ENCODE data around the gene DNMT1. TPM values are rescaled to one million over a fixed set of nuclear protein-coding genes. Genes with fewer than 3 reads are reported as not detected.

The DNMT1 gene
- total RNA-seq, 2 experiments from 2014 or later, result 314 to 331 TPM

- Mint-ChIP-seq H3K9me3 (no peaks in the 10 kb centered on the region), H3K27ac (no peak overlapping the region), H3K4me1 (peaks cover 58% of the 10 kb centered on the region), H3K27me3 (no peaks in the 10 kb centered on the region), H3K36me3 (ENCODE audit: low read depth) (peaks cover 53% of the 10 kb centered on the region), H3K4me3 (no peak overlapping the region)
- ChIA-PET POLR2A (interaction anchor here (1.1 to 10.1 kb wide), 4 partner anchors 10 to 79 kb away, joined by 3 to 96 read pairs (median 28); partner anchors contain the start of genes ANGPTL6, DNMT1 and PPAN), CTCF (interaction anchor here (1.0 to 9.3 kb wide), 3 partner anchors 12 to 135 kb away, joined by 3 to 72 read pairs (median 4); no protein-coding TSS in a partner anchor)
- DNase-seq, result no peak
Measured at GRCh38 chr19:10115392-10116084, 79.2 kb downstream of the DNMT1 start.

DNA sequence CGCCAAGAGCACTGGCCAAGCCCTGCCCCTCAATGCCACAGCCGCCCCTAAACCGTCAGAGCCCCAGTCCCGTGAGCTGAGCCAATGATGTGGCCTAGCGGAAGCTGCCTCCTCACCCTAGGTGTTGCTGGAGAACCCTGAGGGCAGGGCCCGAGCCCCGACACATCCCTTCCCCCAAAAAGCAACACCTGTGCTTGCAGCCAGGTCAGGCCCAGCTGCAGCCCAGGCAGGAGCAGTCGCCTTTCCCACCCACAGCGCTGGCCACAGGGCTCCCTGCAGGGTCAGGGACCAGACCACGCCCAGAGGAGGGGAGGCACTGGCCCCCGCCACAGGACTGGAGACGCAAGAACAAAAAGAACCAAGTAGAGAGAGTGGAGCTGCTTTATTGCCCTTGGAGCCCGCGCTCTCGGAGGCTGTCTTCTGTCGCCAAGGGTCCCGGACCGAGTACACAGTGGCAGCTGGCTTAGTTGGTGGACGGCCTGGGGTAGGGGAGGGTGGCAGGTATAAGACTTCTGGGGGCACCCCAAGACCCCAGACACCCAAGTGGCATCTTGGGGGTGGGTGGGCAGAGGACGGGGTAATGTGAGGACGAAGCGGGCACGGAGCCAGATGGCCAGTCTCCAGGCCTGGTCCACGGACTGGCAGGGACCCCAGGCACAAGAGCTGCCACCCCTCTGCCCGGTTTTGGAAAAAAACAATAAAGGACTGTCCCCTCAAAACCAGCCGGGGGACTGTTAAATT lies 79.9 kb downstream of the DNMT1 start:
- Mint-ChIP-seq H3K27ac (no peak overlapping the region), H3K36me3 (ENCODE audit: low read depth) (peaks cover 59% of the 10 kb centered on the region), H3K9me3 (no peaks in the 10 kb centered on the region), H3K27me3 (no peaks in the 10 kb centered on the region), H3K4me3 (no peak overlapping the region), H3K4me1 (peaks cover 61% of the 10 kb centered on the region)
- DNase-seq, result no peak
- ChIA-PET POLR2A (interaction anchor here (1.2 to 10.1 kb wide), 3 partner anchors 9 to 80 kb away, joined by 4 to 96 read pairs (median 52); partner anchors contain the start of genes ANGPTL6, DNMT1 and PPAN), CTCF (interaction anchor here (1.4 to 9.3 kb wide), 2 partner anchors 14 to 17 kb away, joined by 4 to 72 read pairs; no protein-coding TSS in a partner anchor)

GRCh38 chr19:10113964-10114650 lies 80.6 kb downstream of the DNMT1 start:
- H3K4me3 Mint-ChIP-seq, result no peak overlapping the region
- H3K36me3 Mint-ChIP-seq (ENCODE audit: low read depth), result peaks cover 63% of the 10 kb centered on the region
- H3K9me3 Mint-ChIP-seq, result no peaks in the 10 kb centered on the region
- ChIA-PET POLR2A (interaction anchor here (1.2 to 10.1 kb wide), 4 partner anchors 8 to 80 kb away, joined by 4 to 96 read pairs (median 29); partner anchors contain the start of genes ANGPTL6, DNMT1 and PPAN), CTCF (interaction anchor here (1.4 to 9.3 kb wide), 3 partner anchors 14 to 183 kb away, joined by 4 to 72 read pairs (median 23); no protein-coding TSS in a partner anchor)
- H3K27me3 Mint-ChIP-seq, result no peaks in the 10 kb centered on the region
- no peak overlapping the region for H3K27ac Mint-ChIP-seq
- DNase-seq, result no peak
- H3K4me1 Mint-ChIP-seq, result peaks cover 64% of the 10 kb centered on the region

DNA sequence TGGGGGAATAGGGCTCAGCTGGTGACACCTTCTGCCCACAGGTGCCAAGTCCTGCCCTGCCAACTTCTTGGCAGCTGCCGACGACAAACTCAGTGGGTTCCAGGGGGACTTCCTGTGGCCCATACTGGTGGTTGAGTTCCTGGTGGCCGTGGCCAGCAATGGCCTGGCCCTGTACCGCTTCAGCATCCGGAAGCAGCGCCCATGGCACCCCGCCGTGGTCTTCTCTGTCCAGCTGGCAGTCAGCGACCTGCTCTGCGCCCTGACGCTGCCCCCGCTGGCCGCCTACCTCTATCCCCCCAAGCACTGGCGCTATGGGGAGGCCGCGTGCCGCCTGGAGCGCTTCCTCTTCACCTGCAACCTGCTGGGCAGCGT lies 81.2 kb downstream of the DNMT1 start:
- H3K27ac Mint-ChIP-seq, result peak overlapping the region; percentile 95
- no peak for DNase-seq
- H3K4me3 Mint-ChIP-seq, result no peak overlapping the region
- peaks cover 60% of the 10 kb centered on the region for H3K4me1 Mint-ChIP-seq
- H3K36me3 Mint-ChIP-seq (ENCODE audit: low read depth), result peaks cover 65% of the 10 kb centered on the region
- ChIA-PET CTCF (interaction anchor here (0.5 to 9.3 kb wide), 7 partner anchors 9 to 275 kb away, joined by 3 to 72 read pairs (median 8); partner anchors contain the start of gene ANGPTL6), POLR2A (interaction anchor here (1.0 to 10.1 kb wide), 5 partner anchors 8 to 29 kb away, joined by 3 to 96 read pairs (median 6); partner anchors contain the start of genes ANGPTL6 and PPAN)
- no peaks in the 10 kb centered on the region for H3K27me3 Mint-ChIP-seq
- H3K9me3 Mint-ChIP-seq, result no peaks in the 10 kb centered on the region

- Mint-ChIP-seq H3K36me3 (ENCODE audit: low read depth) (peaks cover 69% of the 10 kb centered on the region), H3K4me3 (peak overlapping the region; percentile 70), H3K4me1 (peaks cover 64% of the 10 kb centered on the region), H3K9me3 (no peaks in the 10 kb centered on the region), H3K27ac (peak overlapping the region; percentile 95), H3K27me3 (no peaks in the 10 kb centered on the region)
- CTCF ChIA-PET, result interaction anchor here (0.5 to 9.3 kb wide), 9 partner anchors 9 to 276 kb away, joined by 3 to 72 read pairs (median 8); partner anchors contain the start of gene ANGPTL6
- DNase-seq, result peak; percentile 74
- POLR2A ChIA-PET, result interaction anchor here (1.0 to 10.1 kb wide), 5 partner anchors 8 to 30 kb away, joined by 3 to 96 read pairs (median 6); partner anchors contain the start of genes ANGPTL6 and PPAN
Measured at GRCh38 chr19:10112895-10113591, 81.7 kb downstream of the DNMT1 start.

DNA sequence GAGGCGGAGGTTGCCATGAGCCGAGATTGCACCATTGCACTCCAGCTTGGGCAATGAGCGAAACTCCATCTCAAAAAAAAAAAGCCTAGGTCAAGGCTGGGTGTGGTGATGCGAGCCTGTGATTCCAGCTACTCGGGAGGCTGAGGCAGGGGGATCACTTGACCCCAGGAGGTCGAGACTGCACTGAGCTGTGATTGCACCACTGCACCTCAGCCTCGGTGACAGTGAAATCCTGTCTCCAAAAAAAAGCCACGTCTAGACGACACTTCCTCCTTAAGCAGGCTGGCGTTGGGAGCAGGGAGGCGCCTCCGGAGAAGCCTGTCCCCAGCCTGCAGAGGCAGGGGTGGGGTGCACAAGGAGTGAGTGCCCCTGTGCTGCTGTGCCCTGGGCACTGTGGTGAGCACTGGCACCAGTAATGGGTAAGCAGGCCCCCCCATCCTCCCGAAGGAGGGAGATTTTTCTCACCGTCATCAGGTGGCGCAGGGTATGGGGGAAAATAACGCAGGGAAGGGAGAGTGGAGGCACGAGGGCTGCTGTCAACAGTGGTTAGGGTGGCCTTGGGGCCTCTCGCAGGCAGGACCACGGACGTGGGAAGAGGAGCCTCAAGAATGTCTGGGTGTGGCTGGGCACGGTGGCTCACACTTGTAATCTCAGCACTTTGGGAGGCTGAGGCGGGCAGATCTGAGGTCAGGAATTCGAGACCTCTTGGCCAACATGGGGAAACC lies 82.6 kb downstream of the DNMT1 start:
- CTCF ChIA-PET, result interaction anchor here (0.6 to 9.3 kb wide), 8 partner anchors 8 to 181 kb away, joined by 4 to 72 read pairs (median 8); partner anchors contain the start of genes ANGPTL6 and EIF3G
- DNase-seq, result peak; percentile 65
- peak overlapping the region; percentile 95 for H3K27ac Mint-ChIP-seq
- POLR2A ChIA-PET, result interaction anchor here (0.8 to 10.1 kb wide), 7 partner anchors 7 to 82 kb away, joined by 3 to 96 read pairs (median 5); partner anchors contain the start of genes ANGPTL6, DNMT1 and PPAN
- H3K9me3 Mint-ChIP-seq, result no peaks in the 10 kb centered on the region
- peaks cover 69% of the 10 kb centered on the region for H3K4me1 Mint-ChIP-seq
- H3K4me3 Mint-ChIP-seq, result peak overlapping the region; percentile 70
- H3K27me3 Mint-ChIP-seq, result no peaks in the 10 kb centered on the region
- H3K36me3 Mint-ChIP-seq (ENCODE audit: low read depth), result peaks cover 74% of the 10 kb centered on the region

DNA sequence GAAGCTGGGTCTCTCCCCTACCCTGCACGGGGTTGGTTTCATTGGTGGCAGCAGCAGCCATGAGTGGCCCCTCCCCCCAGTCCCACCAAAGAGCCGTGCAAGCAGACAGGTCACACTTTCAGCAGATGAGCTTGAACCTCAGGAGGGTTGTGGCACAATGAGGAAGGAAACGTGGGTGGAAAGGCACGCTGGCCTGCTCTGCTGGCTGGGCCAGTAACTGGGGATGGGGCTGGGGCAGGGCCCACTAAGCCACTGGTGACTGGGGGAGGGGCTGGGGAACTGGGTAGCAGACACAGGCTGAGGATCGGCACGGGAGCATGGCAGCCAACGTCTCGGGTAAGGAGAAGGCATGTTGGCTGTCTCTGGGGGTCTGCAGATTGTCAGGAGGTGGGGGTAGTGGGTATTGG lies 83.3 kb downstream of the DNMT1 start, which contains the start of gene P2RY11:
TSS of gene P2RY11 (plus strand) at position 289 of the 407 bp plus-strand sequence. CDS start at position 318, 29 bp downstream.
- peak; percentile 67 for DNase-seq
- Mint-ChIP-seq H3K4me1 (peaks cover 74% of the 10 kb centered on the region), H3K4me3 (peak within 1 kb of the TSS; percentile 70), H3K9me3 (no peaks in the 10 kb centered on the region), H3K27me3 (no peaks in the 10 kb centered on the region), H3K36me3 (ENCODE audit: low read depth) (peaks cover 72% of the 10 kb centered on the region), H3K27ac (peak within 1 kb of the TSS; percentile 95)
- CTCF ChIA-PET, result interaction anchor here (1.2 to 9.3 kb wide), 3 partner anchors 9 to 180 kb away, joined by 4 to 72 read pairs (median 23); partner anchors contain the start of gene EIF3G
- POLR2A ChIA-PET, result interaction anchor here (0.8 to 10.1 kb wide), 5 partner anchors 6 to 83 kb away, joined by 3 to 96 read pairs (median 5); partner anchors contain the start of genes ANGPTL6, DNMT1 and PPAN

- H3K4me1 Mint-ChIP-seq, result peaks cover 74% of the 10 kb centered on the region
- H3K36me3 Mint-ChIP-seq (ENCODE audit: low read depth), result peaks cover 68% of the 10 kb centered on the region
- H3K27me3 Mint-ChIP-seq, result no peaks in the 10 kb centered on the region
- peak overlapping the region; percentile 95 for H3K27ac Mint-ChIP-seq
- H3K4me3 Mint-ChIP-seq, result peak overlapping the region; percentile 70
- DNase-seq, result no peak
- no peaks in the 10 kb centered on the region for H3K9me3 Mint-ChIP-seq
- POLR2A ChIA-PET, result interaction anchor here (1.2 to 10.1 kb wide), 3 partner anchors 6 to 83 kb away, joined by 5 to 96 read pairs (median 52); partner anchors contain the start of genes ANGPTL6, DNMT1 and PPAN
- CTCF ChIA-PET, result interaction anchor here (3.6 to 9.3 kb wide), 2 partner anchors 14 to 179 kb away, joined by 23 to 72 read pairs; no protein-coding TSS in a partner anchor
Measured at GRCh38 chr19:10110972-10111317, 83.8 kb downstream of the DNMT1 start.

DNA sequence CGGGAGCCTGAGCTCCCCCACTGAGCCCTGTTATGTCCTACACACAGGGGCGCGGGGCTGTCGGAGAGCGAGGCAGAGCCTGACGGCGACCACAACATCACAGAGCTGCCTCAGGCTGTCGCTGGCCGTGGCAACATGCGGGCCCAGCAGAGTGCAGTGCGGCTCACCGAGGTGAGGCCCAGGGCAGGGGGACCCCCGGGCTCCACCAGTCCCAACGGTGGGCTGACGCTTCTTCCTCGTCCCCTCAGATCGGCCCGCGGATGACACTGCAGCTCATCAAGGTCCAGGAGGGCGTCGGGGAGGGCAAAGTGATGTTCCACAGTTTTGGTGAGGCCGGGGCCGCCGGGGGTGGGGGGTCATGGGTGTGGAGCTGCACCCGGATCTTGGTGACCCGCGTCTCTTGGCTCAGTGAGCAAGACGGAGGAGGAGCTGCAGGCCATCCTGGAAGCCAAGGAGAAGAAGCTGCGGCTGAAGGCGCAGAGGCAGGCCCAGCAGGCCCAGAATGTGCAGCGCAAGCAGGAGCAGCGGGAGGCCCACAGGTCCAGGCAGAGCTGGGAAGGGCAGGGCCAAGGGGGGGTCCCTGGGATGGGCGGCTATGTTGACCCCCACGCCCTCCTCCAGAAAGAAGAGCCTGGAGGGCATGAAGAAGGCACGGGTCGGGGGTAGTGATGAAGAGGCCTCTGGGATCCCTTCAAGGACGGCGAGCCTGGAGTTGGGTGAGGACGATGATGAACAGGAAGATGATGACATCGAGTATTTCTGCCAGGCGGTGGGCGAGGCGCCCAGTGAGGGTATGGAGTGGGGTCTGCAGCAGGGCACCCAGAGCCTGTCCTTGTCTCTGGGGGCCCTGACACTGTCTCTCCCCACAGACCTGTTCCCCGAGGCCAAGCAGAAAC lies 84.4 kb downstream of the DNMT1 start:
- Mint-ChIP-seq H3K36me3 (ENCODE audit: low read depth) (peaks cover 65% of the 10 kb centered on the region), H3K4me3 (peak overlapping the region; percentile 34)
- POLR2A ChIA-PET, result interaction anchor here (0.5 to 7.3 kb wide), 3 partner anchors 8 to 14 kb away, joined by 3 to 52 read pairs (median 5); no protein-coding TSS in a partner anchor

DNA sequence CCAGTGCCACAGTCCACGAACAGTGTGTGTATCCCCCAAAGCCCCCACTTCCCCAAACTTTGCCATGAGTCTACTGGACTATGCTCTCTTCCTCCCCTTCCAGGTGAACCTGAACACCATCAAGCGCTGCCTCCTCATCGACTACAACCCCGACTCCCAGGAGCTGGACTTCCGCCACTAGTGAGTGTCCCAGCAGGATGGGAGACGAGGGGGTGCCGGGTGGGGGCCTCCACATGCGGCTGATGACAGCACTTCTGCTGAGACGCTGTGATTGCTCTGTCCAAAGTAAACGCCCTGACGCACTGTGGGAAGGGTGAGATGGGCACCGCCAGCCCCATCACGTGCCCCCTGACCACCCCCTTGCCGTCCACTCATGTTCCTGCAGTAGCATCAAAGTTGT lies 85.2 kb downstream of the DNMT1 start:
- Mint-ChIP-seq H3K9me3 (no peaks in the 10 kb centered on the region), H3K27me3 (no peaks in the 10 kb centered on the region), H3K4me1 (peaks cover 85% of the 10 kb centered on the region), H3K4me3 (no peak overlapping the region), H3K27ac (peak overlapping the region; percentile 31), H3K36me3 (ENCODE audit: low read depth) (peaks cover 58% of the 10 kb centered on the region)
- ChIA-PET POLR2A (interaction anchor here (0.5 to 7.3 kb wide), 3 partner anchors 8 to 13 kb away, joined by 3 to 52 read pairs (median 5); no protein-coding TSS in a partner anchor), CTCF (interaction anchor here (1.2 to 9.3 kb wide), 4 partner anchors 9 to 280 kb away, joined by 3 to 72 read pairs (median 5); no protein-coding TSS in a partner anchor)
- no peak for DNase-seq

More for the DNA sequence above, 84.4 kb downstream of the DNMT1 start:
- Mint-ChIP-seq H3K9me3 (no peaks in the 10 kb centered on the region), H3K27me3 (no peaks in the 10 kb centered on the region), H3K27ac (peak overlapping the region; percentile 84), H3K4me1 (peaks cover 80% of the 10 kb centered on the region)
- DNase-seq, result no peak
- CTCF ChIA-PET, result interaction anchor here (1.2 to 9.3 kb wide), 4 partner anchors 8 to 179 kb away, joined by 3 to 72 read pairs (median 14); no protein-coding TSS in a partner anchor

Data from activated CD4-positive, alpha-beta memory T cell treated with anti-CD3 and anti-CD28 coated beads, Interleukin-2, amount 10 ng/mL, durations not matched to agents 7 days and 5 days (primary cell).